Measurements from ENCODE around the gene AK8.

DNA sequence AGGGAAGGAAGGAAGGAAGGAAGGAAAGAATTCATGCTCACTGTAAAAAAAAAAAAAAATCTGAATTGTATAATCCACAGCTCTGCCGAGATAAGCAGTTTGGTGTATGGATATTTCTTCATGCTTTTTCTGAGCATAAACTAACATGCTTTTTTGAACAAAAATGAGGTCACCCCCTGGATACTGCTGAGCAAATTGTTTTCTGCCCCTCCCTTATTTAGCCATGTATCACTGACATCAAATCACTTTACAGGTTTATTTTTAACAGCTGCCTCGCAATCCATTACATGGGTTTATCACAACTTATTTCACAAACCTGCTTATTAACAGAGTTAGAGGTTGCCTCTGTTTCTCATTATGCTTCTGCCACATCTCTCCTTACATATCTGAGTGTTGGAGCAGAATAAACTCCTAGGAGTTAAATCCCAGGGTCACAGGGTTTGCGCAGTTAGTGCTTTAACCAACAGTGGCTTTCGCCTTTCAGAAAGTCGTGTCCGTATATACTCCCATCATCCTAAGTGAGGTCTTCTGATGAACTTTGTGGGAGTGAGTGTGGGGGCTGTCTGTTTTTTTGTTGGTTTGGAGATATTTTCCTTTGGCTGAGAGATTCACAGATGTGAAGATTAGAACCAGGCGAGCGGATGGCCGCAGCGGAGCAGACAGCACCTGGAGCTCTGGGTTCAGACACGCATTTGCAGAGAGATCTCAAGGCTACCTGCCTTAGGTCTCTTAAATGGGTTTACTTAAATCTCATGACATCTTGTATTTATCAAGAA, 57.7 kb downstream of the AK8 start:
- TF ChIP-seq FOXM1 (IDR thresholded peaks at IDR 0.05; ENCODE audit: borderline replicate concordance) (no peak), ELF4 (IDR thresholded peaks at IDR 0.05) (no peak), SP1 (IDR thresholded peaks at IDR 0.05) (no peak), FOXK2 (IDR thresholded peaks at IDR 0.05) (no peak)
